H1 (cell line): ENCODE data around the gene SMU1. TPM values are rescaled to one million over a fixed set of nuclear protein-coding genes. Genes with fewer than 3 reads are reported as not detected.
A peak's percentile ranks its signal among the peaks of the same experiment; 100 is the strongest.

ENCODE experiments used
- ASH2L ChIP-seq: fragments of 200-600, 300-600 bp; sonication (generic); IDR thresholded peaks from one replicate; pipeline ENCODE4 v1.7.1; 2017; ENCODE audit warnings: low read length
- CHD1 ChIP-seq: IDR thresholded peaks from 2 replicates; pipeline ENCODE4 v1.6.1; 2012; ENCODE audit warnings: low read depth, low read length, improper control_type of control experiment
- CREB1 ChIP-seq: IDR thresholded peaks from 2 replicates; pipeline ENCODE4 v1.6.1; 2012; ENCODE audit warnings: inconsistent platforms
- CTBP2 ChIP-seq: IDR thresholded peaks from 2 replicates; pipeline ENCODE4 v1.7.0; 2011; ENCODE audit warnings: borderline replicate concordance, mild to moderate bottlenecking, moderate library complexity, mixed read lengths, low read length; ENCODE audit not compliant: insufficient read depth, insufficient read length
- EP300 ChIP-seq, 2 experiments: IDR thresholded peaks; 1 replicate in 1 of 2; 2 replicates in 1 of 2; pipeline ENCODE4 v1.6.1; 2011 to 2012; ENCODE audit warnings: low read depth in 2 of 2, low read length in 2 of 2, mild to moderate bottlenecking in 2 of 2, borderline replicate concordance in 1 of 2, inconsistent platforms in 1 of 2, moderate library complexity in 1 of 2
- HDAC2 ChIP-seq, 2 experiments: fragments of 300-600 bp in 1 of 2; sonication (generic) in 1 of 2; IDR thresholded peaks; 2 replicates each; pipeline ENCODE4 v1.6.1; 2011 to 2012; ENCODE audit warnings: low read depth in 2 of 2, low read length in 2 of 2, mild to moderate bottlenecking in 2 of 2, moderate library complexity in 2 of 2, borderline replicate concordance in 1 of 2, inconsistent platforms in 1 of 2
- KDM1A ChIP-seq: fragments of 200-600, 300-600 bp; sonication (generic); IDR thresholded peaks from 2 replicates; pipeline ENCODE4 v1.7.1; 2016; ENCODE audit warnings: mild to moderate bottlenecking, low read length, borderline replicate concordance
- NRF1 ChIP-seq: IDR thresholded peaks from 2 replicates; pipeline ENCODE4 v1.6.1; 2011; ENCODE audit warnings: mild to moderate bottlenecking, low read depth, low read length, improper control_type of control experiment
- POU5F1 ChIP-seq: IDR thresholded peaks from 2 replicates; pipeline ENCODE4 v1.6.1; 2011; ENCODE audit warnings: low read depth, mild to moderate bottlenecking, low read length, moderate library complexity
- RXRA ChIP-seq: IDR thresholded peaks from 2 replicates; pipeline ENCODE4 v1.6.1; 2011; ENCODE audit warnings: low read depth, mild to moderate bottlenecking, low read length, moderate library complexity; ENCODE audit not compliant: insufficient read depth
- SAP30 ChIP-seq: fragments of 300-600 bp; sonication (generic); IDR thresholded peaks from 2 replicates; pipeline ENCODE4 v1.7.1; 2012; ENCODE audit warnings: low read length, moderate library complexity, mild to moderate bottlenecking, inconsistent platforms; ENCODE audit not compliant: insufficient read depth, insufficient replicate concordance
- SIN3A ChIP-seq, 2 experiments: IDR thresholded peaks in 1 of 2; conservative IDR thresholded peaks in 1 of 2; 2 replicates each; pipeline ENCODE4 v1.6.1; 2011 to 2012; ENCODE audit warnings: low read length in 2 of 2, improper control_type of control experiment in 1 of 2, low read depth in 1 of 2, mild to moderate bottlenecking in 1 of 2
- SP4 ChIP-seq: IDR thresholded peaks from 2 replicates; pipeline ENCODE4 v1.6.1; 2012; ENCODE audit warnings: low read length, inconsistent platforms
- SRF ChIP-seq: IDR thresholded peaks from 2 replicates; pipeline ENCODE4 v1.6.1; 2011; ENCODE audit warnings: mild to moderate bottlenecking, low read depth, low read length, moderate library complexity
- polyA plus RNA-seq, 7 experiments: library from polyadenylated mRNA; depleted of rRNA in 3 of 7; stranded (reverse) in 5 of 7; unstranded in 2 of 7; fragments of >200 nt in 5 of 7; fragments of 200-250 nt in 2 of 7; gene quantifications; 1 replicate in 5 of 7; 2 replicates in 1 of 7; 4 replicates in 1 of 7; pipeline versions ENCODE4 v1.2.1 to v1.2.3, GENCODE V29; 2011 to 2013; ENCODE audit warnings: missing spikeins in 2 of 7, mixed read lengths in 2 of 7
- total RNA-seq: library from RNA; stranded (reverse); fragmentation: NEBNext Ultra II Directional; extraction: Animal tissue kit (Norgen Biotek cat#: 25700); gene quantifications from 2 replicates; pipeline ENCODE4 v1.2.1, GENCODE V29; 2021
- TF ChIP-seq, protein P1 (sequence below): IDR thresholded peaks from 2 replicates; pipeline ENCODE4 v1.6.1; 2011; ENCODE audit warnings: low read length, improper control_type of control experiment

The SMU1 gene
- total and polyA plus RNA-seq, 2 of the 8 experiments (the other 6 are each of a cell fraction or from before 2014, with no cell fraction given), result 8.4 to 26.0 TPM

GRCh38 chr9:33025572-33026342, 50.7 kb downstream of the SMU1 start (continued):
- TF ChIP-seq, protein P1, sequence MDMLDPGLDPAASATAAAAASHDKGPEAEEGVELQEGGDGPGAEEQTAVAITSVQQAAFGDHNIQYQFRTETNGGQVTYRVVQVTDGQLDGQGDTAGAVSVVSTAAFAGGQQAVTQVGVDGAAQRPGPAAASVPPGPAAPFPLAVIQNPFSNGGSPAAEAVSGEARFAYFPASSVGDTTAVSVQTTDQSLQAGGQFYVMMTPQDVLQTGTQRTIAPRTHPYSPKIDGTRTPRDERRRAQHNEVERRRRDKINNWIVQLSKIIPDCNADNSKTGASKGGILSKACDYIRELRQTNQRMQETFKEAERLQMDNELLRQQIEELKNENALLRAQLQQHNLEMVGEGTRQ, result no peak
- no peak for TF ChIP-seq RXRA
- TF ChIP-seq CHD1, result no peak
- TF ChIP-seq SP4, result no peak
- no peak for TF ChIP-seq HDAC2 (IDR thresholded peaks at IDR 0.05; ENCODE audit: borderline replicate concordance in 1 of 2, low read depth in 2 of 2, low read length in 2 of 2)
- peak; percentile 59 for TF ChIP-seq NRF1
- no peak for TF ChIP-seq KDM1A
- TF ChIP-seq SRF, result no peak
- TF ChIP-seq SIN3A (conservative IDR thresholded peaks at IDR 0.05 in 1 of 2, IDR thresholded peaks at IDR 0.05 in 1 of 2; ENCODE audit: low read depth in 1 of 2, low read length in 2 of 2), result peak; percentile 47 to 65; a peak in 1 of 4 replicates
- TF ChIP-seq POU5F1, result no peak
- TF ChIP-seq ASH2L, result peak; percentile 95
- no peak for TF ChIP-seq SAP30
- no peak for TF ChIP-seq CTBP2
- no peak for TF ChIP-seq CREB1
- TF ChIP-seq EP300 (IDR thresholded peaks at IDR 0.05; ENCODE audit: borderline replicate concordance in 1 of 2, low read depth in 2 of 2, low read length in 2 of 2), result no peak
